Uterus (tissue), 2 donors: Measurements from ENCODE around the gene PPFIBP1.

Experiments
- POLR2A ChIP-seq, 2 donors: fragments of 450-650 bp; IDR thresholded peaks; one replicate each; pipeline ENCODE4 v1.6.1; 2016; ENCODE audit warnings: antibody characterized with exemption in 2 of 2, mild to moderate bottlenecking in 1 of 2, moderate library complexity in 1 of 2
- TF ChIP-seq, protein P1 (sequence below), 4 experiments: fragments of 200-600 bp in 2 of 4; fragments of 450-650 bp in 2 of 4; sonication (generic) in 2 of 4; IDR thresholded peaks; one replicate each; pipeline ENCODE4 v1.5.1; 2016 to 2019; ENCODE audit warnings: antibody characterized with exemption in 4 of 4, mild to moderate bottlenecking in 2 of 4, moderate library complexity in 1 of 4

DNA sequence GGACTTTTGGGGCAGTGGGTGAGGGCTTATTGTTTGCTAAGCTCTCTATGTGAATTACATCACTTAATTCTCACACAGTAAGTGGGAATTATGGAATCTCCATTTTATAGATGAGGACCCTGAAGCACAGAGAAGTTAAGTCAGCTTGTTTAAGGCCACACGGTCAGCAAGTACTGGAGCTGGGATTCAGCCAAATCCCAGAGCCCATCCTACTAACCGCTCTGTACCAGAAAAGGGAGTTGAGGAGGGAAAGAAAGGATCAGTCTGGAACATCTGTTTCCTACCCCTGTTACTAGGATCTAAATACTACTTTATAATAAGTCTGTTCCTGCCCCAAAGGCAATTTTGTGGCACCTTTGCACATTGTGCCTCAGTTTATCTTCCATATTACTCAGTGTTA is 42.6 kb downstream of the PPFIBP1 start:
- TF ChIP-seq, protein P1, sequence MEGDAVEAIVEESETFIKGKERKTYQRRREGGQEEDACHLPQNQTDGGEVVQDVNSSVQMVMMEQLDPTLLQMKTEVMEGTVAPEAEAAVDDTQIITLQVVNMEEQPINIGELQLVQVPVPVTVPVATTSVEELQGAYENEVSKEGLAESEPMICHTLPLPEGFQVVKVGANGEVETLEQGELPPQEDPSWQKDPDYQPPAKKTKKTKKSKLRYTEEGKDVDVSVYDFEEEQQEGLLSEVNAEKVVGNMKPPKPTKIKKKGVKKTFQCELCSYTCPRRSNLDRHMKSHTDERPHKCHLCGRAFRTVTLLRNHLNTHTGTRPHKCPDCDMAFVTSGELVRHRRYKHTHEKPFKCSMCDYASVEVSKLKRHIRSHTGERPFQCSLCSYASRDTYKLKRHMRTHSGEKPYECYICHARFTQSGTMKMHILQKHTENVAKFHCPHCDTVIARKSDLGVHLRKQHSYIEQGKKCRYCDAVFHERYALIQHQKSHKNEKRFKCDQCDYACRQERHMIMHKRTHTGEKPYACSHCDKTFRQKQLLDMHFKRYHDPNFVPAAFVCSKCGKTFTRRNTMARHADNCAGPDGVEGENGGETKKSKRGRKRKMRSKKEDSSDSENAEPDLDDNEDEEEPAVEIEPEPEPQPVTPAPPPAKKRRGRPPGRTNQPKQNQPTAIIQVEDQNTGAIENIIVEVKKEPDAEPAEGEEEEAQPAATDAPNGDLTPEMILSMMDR (IDR thresholded peaks at IDR 0.05), result no peak
- no peak for TF ChIP-seq POLR2A (IDR thresholded peaks at IDR 0.05)
